GM19438 (cell line): ENCODE measurements around the gene ZNF879.
A peak's percentile ranks its signal among the peaks of the same experiment; 100 is the strongest.

Experiments
- ATAC-seq: cut with Tn5 transposase; IDR thresholded peaks from one replicate; pipeline ENCODE4 v1.9.1; 2021; ENCODE audit warnings: low read depth; ENCODE audit not compliant: unreplicated experiment

The ZNF879 gene

DNA sequence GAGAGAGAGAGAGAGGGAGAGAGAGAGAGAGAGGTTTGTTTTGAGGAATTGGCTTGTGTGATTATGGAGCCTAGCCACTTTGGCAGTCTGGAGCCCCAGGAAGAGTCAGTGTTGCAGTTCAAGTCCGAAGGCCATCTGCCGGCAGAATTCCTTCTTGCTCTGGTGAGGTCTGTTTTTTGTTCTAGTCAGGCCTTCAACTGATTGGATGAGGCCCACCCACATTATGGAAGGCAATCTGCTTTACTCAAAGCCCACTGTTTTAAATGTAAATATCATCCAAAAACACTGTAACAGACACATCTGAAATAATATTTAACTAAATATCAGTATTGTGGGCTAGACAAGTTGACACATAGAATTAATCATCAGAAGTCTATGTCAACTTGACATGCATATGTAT, 17.0 kb upstream of the ZNF879 start:
- ATAC-seq = no peak

DNA sequence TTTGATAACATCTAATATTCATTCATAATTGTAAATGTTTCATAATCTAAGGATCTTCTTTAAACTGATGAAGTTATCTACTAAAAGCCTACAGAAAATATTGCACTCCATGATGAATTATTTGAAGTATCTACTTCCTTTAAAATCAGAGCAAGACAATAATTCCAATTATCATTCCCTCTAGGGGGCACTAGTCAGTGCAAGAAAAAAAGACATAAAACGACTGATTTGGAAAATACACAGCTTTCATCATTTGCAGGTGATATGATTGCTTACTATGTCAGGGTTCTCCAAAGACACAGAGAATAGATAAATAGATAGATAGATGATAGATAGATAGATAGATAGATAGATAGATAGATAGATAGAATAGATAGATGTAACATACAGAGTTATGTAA, 14.9 kb upstream of the ZNF879 start:
- no peak for ATAC-seq

DNA sequence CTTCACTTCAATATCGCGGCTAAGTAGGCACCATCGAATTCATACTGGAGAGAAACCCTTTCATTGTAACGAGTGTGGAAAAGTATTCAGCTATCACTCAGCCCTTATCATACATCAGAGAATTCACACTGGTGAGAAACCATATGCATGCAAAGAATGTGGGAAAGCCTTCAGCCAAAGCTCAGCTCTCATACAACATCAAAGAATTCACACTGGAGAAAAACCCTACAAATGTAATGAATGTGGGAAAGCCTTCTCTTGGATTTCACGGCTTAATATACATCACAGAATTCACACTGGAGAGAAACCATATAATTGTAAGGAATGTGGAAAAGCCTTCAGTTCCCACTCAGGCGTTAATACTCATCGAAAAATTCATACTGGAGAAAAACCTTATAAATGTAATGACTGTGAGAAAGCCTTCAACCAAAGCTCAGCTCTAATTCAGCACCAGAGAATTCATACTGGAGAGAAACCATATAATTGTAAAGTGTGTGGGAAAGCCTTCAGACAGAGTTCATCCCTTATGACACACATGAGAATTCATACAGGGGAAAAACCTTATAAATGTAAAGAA, 9.5 kb downstream of the ZNF879 start:
- no peak for ATAC-seq

DNA sequence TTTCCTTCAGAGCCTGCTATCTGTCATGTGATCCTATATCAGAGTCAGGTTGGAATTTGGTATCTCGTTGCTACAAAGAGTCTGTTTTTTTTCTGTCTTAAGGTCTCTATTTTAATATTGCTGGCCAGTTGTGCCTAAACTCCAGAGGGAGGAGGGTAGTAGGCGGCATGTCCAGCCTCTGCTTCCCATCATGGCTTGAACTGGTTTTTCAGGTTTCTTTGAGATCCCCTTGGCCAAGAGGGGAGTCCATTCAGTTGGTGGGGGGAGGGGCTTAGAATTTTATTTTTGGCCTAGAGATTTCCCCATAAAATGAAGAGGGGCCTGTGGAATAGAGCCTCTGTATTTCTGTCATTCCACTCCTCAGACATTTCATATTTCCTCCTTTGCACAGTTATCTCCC, 21.2 kb downstream of the ZNF879 start:
- ATAC-seq = no peak

DNA sequence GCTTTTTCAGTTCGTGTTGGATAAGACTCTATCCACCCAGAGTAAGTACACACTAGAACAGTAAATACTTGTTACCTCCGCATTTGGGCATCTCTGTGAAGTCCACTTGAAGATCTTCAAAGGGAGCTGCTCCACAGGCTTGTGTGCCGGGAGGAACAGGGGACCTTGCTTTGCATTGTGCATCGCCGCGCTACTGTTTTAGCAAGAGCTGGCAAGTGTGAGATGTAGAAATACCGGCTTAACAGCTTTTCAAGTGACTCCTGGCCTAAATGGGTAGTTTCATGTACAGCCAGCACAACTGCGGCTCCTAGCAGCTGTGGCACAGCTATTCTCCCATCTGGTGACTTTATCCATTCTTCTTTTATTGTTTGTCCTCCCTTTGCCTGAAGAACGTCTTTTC, 28.2 kb downstream of the ZNF879 start:
- ATAC-seq = no peak

DNA sequence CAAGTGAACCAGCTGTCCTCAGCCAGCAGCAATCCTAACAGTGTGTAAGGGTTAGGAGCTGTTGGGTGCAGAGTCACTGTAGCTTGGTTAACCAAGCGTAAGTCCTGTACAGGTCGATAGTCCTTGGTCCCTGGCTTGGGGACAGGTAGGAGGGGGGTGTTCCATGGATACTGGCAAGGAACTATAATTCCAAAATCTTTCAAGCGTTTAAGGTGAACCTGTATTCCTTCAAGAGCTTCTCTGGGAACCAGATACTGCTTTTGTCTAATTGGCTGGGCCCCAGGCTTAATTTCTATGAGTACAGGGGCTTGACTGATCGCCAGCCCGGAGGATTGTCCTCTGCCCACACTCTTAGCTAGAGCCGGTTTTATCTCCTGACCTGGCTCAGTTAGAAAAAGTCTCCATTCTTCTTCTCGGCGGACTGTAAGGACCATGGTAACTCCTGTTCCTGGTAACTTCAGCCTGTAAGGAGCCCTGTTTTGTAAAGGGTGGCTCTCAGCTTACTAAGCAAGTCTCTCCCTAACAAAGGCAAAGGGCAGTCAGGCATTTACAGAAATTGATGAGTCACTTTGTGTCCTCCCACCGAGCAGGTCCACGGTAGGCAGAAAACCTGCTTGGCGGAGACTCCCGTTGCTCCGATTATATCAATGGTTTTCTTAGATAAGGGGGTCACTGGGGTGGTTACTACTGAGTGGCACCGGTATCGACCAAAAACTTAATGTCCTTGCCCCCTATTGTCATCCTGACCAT, 30.6 kb downstream of the ZNF879 start:
- no peak for ATAC-seq

DNA sequence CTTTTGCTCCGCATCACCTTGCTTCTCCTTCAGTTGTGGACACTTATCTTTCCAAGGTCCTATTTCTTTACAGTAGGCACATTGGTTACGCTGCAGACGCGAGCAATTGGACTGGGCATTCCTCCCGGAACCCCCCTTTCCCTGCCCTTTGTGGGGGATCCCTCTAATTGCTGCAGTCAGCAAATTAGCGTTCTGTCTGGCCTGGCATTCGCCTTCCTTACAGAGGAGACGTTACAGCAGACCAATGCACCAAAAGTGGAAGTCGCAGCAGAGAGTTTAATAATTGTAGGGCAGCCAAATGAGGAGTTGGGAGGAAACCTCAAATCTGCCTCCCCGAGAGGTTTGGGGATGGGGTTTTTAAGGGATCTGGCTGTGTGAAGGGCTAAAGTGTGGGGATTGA, 31.3 kb downstream of the ZNF879 start:
- no peak for ATAC-seq

DNA sequence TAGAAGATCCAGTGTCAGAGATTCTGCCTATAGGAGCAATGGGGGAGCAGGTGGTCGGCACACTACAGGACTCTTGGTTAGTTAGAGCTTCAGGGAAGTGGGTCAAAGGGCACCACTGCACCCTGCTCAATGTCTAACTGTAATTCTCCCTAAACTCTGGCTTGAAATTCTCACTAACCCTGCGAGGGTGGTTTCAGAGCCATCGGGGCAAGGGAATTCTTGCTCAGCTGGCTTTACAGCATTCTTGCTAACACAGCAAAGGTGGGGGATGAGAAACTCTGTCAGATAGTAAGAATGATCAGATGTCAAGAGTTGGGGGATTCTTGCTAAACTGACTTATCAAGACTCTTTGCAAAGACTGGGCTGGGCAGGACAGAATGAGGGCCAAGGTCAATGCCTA, 31.8 kb downstream of the ZNF879 start:
- ATAC-seq = no peak

DNA sequence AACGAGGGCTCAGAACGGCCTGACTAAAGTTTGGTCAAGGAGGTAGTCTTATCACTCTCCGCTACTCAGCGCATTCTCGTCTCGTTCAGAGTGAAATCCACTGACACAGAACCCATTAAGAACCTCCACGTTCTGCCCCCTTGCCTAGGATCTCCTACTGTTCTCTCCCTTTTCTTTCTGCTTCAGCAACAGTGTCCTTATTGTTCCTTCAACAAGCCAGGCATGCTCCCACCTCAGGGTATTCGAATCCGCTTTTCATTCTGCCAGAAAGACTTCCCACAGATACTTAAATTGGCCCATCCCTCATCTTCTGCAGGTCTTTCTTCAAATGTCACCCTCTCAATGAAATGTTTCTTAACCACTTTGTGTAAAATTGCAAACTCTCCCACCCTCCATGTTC, 32.2 kb downstream of the ZNF879 start:
- ATAC-seq = no peak

DNA sequence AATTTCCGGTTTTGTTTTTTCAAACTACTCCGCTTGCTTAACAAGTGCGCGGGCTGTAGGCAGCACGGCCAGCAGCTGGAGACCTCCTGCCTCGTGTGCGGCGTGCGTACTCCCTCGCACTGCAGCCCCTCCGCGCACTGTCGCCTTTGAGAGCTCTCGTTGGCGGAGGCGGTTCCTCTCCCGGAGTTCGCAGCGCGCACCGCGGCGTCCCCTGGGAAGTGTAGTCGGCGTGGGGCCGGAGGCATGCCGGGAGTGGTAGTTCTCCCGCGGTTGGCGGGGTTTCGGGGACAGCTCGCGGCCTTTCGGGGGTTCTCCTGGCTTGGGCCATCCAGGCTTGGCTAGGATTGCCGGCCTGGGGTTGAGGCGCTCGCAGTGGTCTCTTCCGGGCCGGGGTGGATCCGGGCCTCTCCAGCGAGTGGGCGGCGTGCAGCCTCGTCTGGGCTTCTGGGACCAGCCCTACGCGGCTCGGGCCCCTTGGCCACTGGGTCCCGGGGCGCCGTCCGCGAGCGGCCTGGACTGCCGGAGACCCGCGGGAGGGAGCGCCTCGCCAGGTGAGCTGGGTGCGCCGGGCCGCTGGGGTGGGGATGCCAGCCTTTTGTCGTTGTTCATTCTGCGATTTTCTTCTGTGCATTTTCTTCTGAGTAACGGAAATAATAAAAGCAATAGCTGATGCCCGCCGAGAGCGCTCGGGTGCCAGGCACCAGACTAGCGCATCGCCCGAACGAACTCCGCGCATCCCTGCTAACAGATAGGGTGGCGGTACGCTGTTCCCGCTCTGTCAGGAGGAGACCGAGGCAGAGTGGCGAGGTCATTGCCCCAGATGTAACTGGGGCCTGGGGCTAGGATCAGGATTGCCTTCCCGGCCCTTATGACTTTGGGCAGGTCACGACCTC, 36.8 kb downstream of the ZNF879 start, which contains the start of gene ZNF354C:
ZNF354C (plus strand) TSS at position 258 of the 893 bp plus-strand sequence. CDS start 1,696 bp downstream, outside the sequence.
- peak; percentile 85 for ATAC-seq

DNA sequence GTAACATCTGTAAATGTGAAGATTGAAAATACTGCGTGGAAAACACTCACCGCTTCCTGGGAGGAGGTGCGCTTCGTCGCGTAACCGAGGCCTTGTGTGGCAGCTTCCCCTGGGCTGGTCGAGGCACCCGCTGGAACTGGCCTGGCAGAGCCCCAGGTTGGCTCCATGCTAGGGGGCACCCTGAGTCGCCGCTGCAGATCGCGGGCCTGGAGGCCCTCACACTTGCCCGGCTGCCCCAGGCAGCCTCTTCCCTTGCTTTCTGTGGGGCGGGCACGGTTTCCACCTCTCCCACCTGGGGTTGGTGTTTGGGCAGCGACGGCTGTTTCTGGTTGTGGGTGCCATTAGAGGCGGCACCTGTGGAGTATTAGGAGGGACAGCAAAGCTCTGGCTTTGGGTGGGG, 37.4 kb downstream of the ZNF879 start:
- ATAC-seq = no peak

DNA sequence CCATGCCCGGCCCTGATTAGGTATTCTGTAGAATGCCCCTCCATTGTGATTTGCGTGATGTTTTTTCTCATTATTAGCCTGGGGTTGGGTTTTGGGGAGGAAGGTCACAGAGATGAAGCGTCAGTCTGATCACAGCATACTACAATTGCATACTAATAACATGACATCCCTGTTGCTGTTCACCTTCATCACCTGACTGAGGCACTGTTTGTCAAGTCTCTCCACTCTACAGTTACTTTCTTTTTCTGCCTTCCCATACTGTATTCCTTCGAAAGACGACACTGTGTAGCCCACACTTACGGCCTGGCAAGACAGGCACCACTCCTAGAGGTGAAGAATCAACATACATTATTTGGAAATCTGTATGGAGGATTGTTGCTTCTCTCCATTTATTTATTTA, 42.1 kb downstream of the ZNF879 start:
- ATAC-seq = no peak

DNA sequence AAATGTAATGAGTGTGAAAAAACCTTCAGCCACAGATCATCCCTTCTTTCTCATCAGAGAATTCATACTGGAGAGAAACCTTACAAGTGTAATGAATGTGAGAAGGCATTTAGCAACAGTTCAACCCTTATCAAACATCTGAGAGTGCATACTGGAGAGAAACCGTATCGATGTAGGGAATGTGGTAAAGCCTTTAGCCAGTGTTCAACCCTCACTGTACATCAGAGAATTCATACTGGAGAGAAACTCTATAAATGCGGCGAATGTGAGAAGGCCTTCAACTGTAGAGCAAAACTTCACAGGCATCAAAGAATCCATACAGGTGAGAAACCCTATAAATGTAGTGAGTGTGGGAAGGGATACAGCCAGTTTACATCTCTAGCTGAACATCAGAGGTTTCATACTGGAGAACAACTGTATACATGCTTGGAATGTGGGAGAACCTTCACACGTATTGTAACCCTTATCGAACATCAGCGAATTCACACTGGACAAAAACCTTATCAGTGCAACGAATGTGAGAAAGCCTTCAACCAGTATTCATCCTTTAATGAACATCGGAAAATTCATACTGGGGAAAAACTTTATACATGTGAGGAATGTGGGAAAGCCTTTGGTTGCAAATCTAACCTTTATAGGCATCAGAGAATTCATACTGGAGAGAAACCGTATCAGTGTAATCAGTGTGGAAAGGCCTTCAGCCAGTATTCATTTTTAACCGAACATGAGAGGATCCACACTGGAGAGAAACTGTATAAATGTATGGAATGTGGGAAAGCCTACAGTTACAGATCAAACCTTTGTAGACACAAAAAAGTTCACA, 55.8 kb downstream of the ZNF879 start:
- no peak for ATAC-seq

DNA sequence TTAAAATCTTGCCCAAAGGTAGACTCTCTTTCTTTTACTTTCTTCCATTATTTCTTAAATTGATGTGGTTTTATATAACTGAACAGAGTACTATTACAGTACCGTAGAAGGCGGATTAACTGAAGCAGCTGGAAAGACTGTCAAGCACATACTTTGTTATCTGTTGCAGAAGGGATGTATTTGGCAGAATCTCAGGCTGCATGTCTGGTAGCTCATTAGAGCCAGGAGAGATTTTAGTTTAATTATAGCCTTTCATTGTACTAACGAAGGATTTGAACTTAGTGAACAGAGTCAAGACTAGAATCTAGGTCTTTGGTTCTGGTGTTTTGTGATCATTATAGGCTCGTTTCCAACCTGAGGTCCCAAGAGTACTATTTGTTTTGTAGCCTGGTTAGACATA, 57.1 kb downstream of the ZNF879 start:
- ATAC-seq = no peak
